Ramos (cell line): ENCODE data around the gene DFFB.

ENCODE experiments used
- in situ Hi-C: fragments of 300-500 bp; cut with MboI; formaldehyde crosslinking; loops from one replicate; pipeline ENCODE4 v1.14.3; 2022; ENCODE audit warnings: low sequenced_read_pairs; ENCODE audit not compliant: unreplicated experiment

The DFFB gene

GRCh38 chr1:3893190-3893589 is 35.9 kb downstream of the DFFB start:
- in situ Hi-C loops: no loop called here

- in situ Hi-C loops: loop anchor here (5.0 kb wide), 1 partner anchor 47 kb away; no protein-coding TSS in a partner anchor
Observed at GRCh38 chr1:3894626-3895278, 37.5 kb downstream of the DFFB start.

- in situ Hi-C loops: loop anchor here (5.0 kb wide), 1 partner anchor 48 kb away; no protein-coding TSS in a partner anchor
Observed at GRCh38 chr1:3895279-3895950, 38.1 kb downstream of the DFFB start.

GRCh38 chr1:3895951-3896325 is 38.7 kb downstream of the DFFB start:
- in situ Hi-C loops: loop anchor here (5.0 kb wide), 1 partner anchor 49 kb away; no protein-coding TSS in a partner anchor

GRCh38 chr1:3896396-3897000 is 39.2 kb downstream of the DFFB start:
- in situ Hi-C loops: loop anchor here (5.0 kb wide), 1 partner anchor 49 kb away; no protein-coding TSS in a partner anchor

GRCh38 chr1:3898475-3898735 is 41.1 kb downstream of the DFFB start:
- in situ Hi-C loops: loop anchor here (5.0 kb wide), 1 partner anchor 51 kb away; no protein-coding TSS in a partner anchor

GRCh38 chr1:3898994-3899753 is 41.9 kb downstream of the DFFB start:
- in situ Hi-C loops: loop anchor here (5.0 kb wide), 1 partner anchor 52 kb away; no protein-coding TSS in a partner anchor

- in situ Hi-C loops: loop anchor here (5.0 kb wide), 1 partner anchor 52 kb away; no protein-coding TSS in a partner anchor
Observed at GRCh38 chr1:3899754-3900149, 42.5 kb downstream of the DFFB start.

- in situ Hi-C loops: no loop called here
Observed at GRCh38 chr1:3900150-3900968, 43.1 kb downstream of the DFFB start, which contains the start of gene C1orf174. TSS of gene C1orf174 (minus strand) at chr1:3900272. CDS start at chr1:3900186, 86 bp downstream.

GRCh38 chr1:3900969-3901529 is 43.8 kb downstream of the DFFB start:
- in situ Hi-C loops: no loop called here

GRCh38 chr1:3902111-3902511 is 44.8 kb downstream of the DFFB start:
- in situ Hi-C loops: no loop called here

GRCh38 chr1:3902571-3903091 is 45.4 kb downstream of the DFFB start:
- in situ Hi-C loops: no loop called here

- in situ Hi-C loops: no loop called here
Observed at GRCh38 chr1:3903141-3904005, 46.1 kb downstream of the DFFB start.

- in situ Hi-C loops: no loop called here
Observed at GRCh38 chr1:3904006-3904842, 46.9 kb downstream of the DFFB start.

GRCh38 chr1:3904843-3905185 is 47.5 kb downstream of the DFFB start:
- in situ Hi-C loops: no loop called here

GRCh38 chr1:3905266-3905952 is 48.1 kb downstream of the DFFB start:
- in situ Hi-C loops: no loop called here
